ENCODE measurements around the gene PAFAH1B1. TPM values are rescaled to one million over a fixed set of nuclear protein-coding genes. Genes with fewer than 3 reads are reported as not detected.
A peak's percentile ranks its signal among the peaks of the same experiment; 100 is the strongest.

Gene PAFAH1B1
- total and polyA plus RNA-seq, 10 of the 15 experiments (the other 5 are each of a cell fraction or from before 2014, with no cell fraction given), result 28.9 to 107 (median 49.1) TPM

- TF ChIP-seq MEF2B (IDR thresholded peaks at IDR 0.05; ENCODE audit: partially characterized antibody, poor library complexity, severe bottlenecking) (no peak), PML (IDR thresholded peaks at IDR 0.05; ENCODE audit: low read length) (no peak), EGR1 (IDR thresholded peaks at IDR 0.05; ENCODE audit: borderline replicate concordance in 1 of 2, low read depth in 2 of 2, low read length in 2 of 2) (peak; percentile 93 to 99), SPI1 (IDR thresholded peaks at IDR 0.05; ENCODE audit: borderline replicate concordance, insufficient read depth, low read depth, low read length) (no peak), SMARCA5 (IDR thresholded peaks at IDR 0.05) (peak; percentile 74; the same call in 1 of the 2 replicates), SUZ12 (IDR thresholded peaks at IDR 0.05; ENCODE audit: unreplicated experiment) (no peak), MXI1 (IDR thresholded peaks at IDR 0.05; ENCODE audit: low read depth, low read length) (peak; percentile 97), SUPT20H (IDR thresholded peaks at IDR 0.05; ENCODE audit: borderline replicate concordance, control insufficient read depth, low read depth, low read length) (no peak), ATF7 (IDR thresholded peaks at IDR 0.05; ENCODE audit: low read depth) (no peak), FOS (IDR thresholded peaks at IDR 0.05; ENCODE audit: borderline replicate concordance, extremely low read depth, insufficient read length) (no peak), GATAD2B (conservative IDR thresholded peaks at IDR 0.05; ENCODE audit: low read depth) (peak; percentile 38; the same call in 1 of the 2 replicates), SIX5 (IDR thresholded peaks at IDR 0.05; ENCODE audit: low read depth, low read length, severe bottlenecking) (peak; percentile 53), YY1 (IDR thresholded peaks at IDR 0.05; ENCODE audit: low read depth, low read length) (peak; percentile 72), RAD51 (IDR thresholded peaks at IDR 0.05) (0 out of 2 replicates have a peak, but pooled peaks have one; percentile 28), IKZF1 (conservative IDR thresholded peaks at IDR 0.05) (peak; percentile 93), TCF12 (IDR thresholded peaks at IDR 0.05; ENCODE audit: low read depth, low read length) (0 out of 2 replicates have a peak, but pooled peaks have one; percentile 9), RELA (IDR thresholded peaks at IDR 0.05; ENCODE audit: borderline replicate concordance, partially characterized antibody) (peak; percentile 81), HDGF (IDR thresholded peaks at IDR 0.05) (0 out of 2 replicates have a peak, but pooled peaks have one; percentile 38), POU2F2 (IDR thresholded peaks at IDR 0.05; ENCODE audit: borderline replicate concordance, low read depth, low read length) (peak; percentile 46; the same call in 1 of the 3 replicates), ZNF24 (IDR thresholded peaks at IDR 0.05) (no peak), RUNX3 (IDR thresholded peaks at IDR 0.05; ENCODE audit: low read length) (peak; percentile 73), ATF3 (IDR thresholded peaks at IDR 0.05; ENCODE audit: borderline replicate concordance, extremely low read depth, low read depth, low read length) (peak; percentile 63; the same call in 1 of the 2 replicates), BMI1 (IDR thresholded peaks at IDR 0.05; ENCODE audit: borderline replicate concordance) (no peak), NFYB (IDR thresholded peaks at IDR 0.05; ENCODE audit: insufficient read depth, low read depth, low read length) (no peak), CEBPB (IDR thresholded peaks at IDR 0.05; ENCODE audit: borderline replicate concordance in 1 of 2, low read depth in 2 of 2, low read length in 2 of 2) (no peak), NR2C1 (IDR thresholded peaks at IDR 0.05) (peak; percentile 98), PAX5 (IDR thresholded peaks at IDR 0.05; ENCODE audit: borderline replicate concordance, low read depth, low read length) (0 out of 2 replicates have a peak, but pooled peaks have one; percentile 58), YBX1 (IDR thresholded peaks at IDR 0.05) (no peak), MTA3 (IDR thresholded peaks at IDR 0.05; ENCODE audit: borderline replicate concordance, low read length) (no peak)
- TF ChIP-seq, protein P1, sequence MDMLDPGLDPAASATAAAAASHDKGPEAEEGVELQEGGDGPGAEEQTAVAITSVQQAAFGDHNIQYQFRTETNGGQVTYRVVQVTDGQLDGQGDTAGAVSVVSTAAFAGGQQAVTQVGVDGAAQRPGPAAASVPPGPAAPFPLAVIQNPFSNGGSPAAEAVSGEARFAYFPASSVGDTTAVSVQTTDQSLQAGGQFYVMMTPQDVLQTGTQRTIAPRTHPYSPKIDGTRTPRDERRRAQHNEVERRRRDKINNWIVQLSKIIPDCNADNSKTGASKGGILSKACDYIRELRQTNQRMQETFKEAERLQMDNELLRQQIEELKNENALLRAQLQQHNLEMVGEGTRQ (IDR thresholded peaks at IDR 0.05; ENCODE audit: borderline replicate concordance, low read depth, low read length), result peak; percentile 85
- TF ChIP-seq, protein P2, sequence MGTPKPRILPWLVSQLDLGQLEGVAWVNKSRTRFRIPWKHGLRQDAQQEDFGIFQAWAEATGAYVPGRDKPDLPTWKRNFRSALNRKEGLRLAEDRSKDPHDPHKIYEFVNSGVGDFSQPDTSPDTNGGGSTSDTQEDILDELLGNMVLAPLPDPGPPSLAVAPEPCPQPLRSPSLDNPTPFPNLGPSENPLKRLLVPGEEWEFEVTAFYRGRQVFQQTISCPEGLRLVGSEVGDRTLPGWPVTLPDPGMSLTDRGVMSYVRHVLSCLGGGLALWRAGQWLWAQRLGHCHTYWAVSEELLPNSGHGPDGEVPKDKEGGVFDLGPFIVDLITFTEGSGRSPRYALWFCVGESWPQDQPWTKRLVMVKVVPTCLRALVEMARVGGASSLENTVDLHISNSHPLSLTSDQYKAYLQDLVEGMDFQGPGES (IDR thresholded peaks at IDR 0.05), result no peak
These were observed 118.3 kb downstream of the PAFAH1B1 start, which contains the start of gene CLUH (continued) for GRCh38 chr17:2711608-2712299.
